NCI-H2171 (cell line): ENCODE measurements around the gene SOSTDC1.
"Not testable (repeated sequence)": the region's sequence is repeated elsewhere in the genome, so short reads cannot be mapped to it uniquely, and the experiment has no call there.

Source experiments
- DNase-seq: peaks from one replicate; lab custom pipeline; 2025; lab: John Stamatoyannopoulos, UW

The SOSTDC1 gene

GRCh38 chr7:16465469-16466361, at the start of gene SOSTDC1:
TSS of gene SOSTDC1 (minus strand) at chr7:16465738. CDS start at chr7:16465668, 70 bp downstream.
- DNase-seq, result no peak

GRCh38 chr7:16514729-16515128, 49.2 kb upstream of the SOSTDC1 start:
- DNase-seq, result no peak

GRCh38 chr7:16514271-16514670, 48.7 kb upstream of the SOSTDC1 start:
- no peak for DNase-seq

GRCh38 chr7:16512097-16512496, 46.6 kb upstream of the SOSTDC1 start:
- DNase-seq, result no peak

- DNase-seq, result no peak
These were observed 45.8 kb upstream of the SOSTDC1 start for GRCh38 chr7:16511314-16511713.

GRCh38 chr7:16509829-16510228, 44.3 kb upstream of the SOSTDC1 start:
- no peak for DNase-seq

GRCh38 chr7:16506422-16506821, 40.9 kb upstream of the SOSTDC1 start:
- not testable (repeated sequence) for DNase-seq

- DNase-seq, result no peak
These were observed 38.5 kb upstream of the SOSTDC1 start for GRCh38 chr7:16504019-16504418.

GRCh38 chr7:16502303-16502702, 36.8 kb upstream of the SOSTDC1 start:
- DNase-seq, result no peak

- no peak for DNase-seq
These were observed 32.6 kb upstream of the SOSTDC1 start for GRCh38 chr7:16498122-16498521.

GRCh38 chr7:16494955-16495719, 29.6 kb upstream of the SOSTDC1 start:
- no peak for DNase-seq

- DNase-seq, result no peak
These were observed 29.0 kb upstream of the SOSTDC1 start for GRCh38 chr7:16494551-16494950.

GRCh38 chr7:16493266-16493665, 27.7 kb upstream of the SOSTDC1 start:
- no peak for DNase-seq

GRCh38 chr7:16492513-16493062, 27.1 kb upstream of the SOSTDC1 start:
- DNase-seq, result no peak

GRCh38 chr7:16491148-16491547, 25.6 kb upstream of the SOSTDC1 start:
- DNase-seq, result no peak

- no peak for DNase-seq
These were observed 19.1 kb upstream of the SOSTDC1 start for GRCh38 chr7:16484453-16485158.

- DNase-seq, result no peak
These were observed 14.1 kb upstream of the SOSTDC1 start for GRCh38 chr7:16479591-16479990.

GRCh38 chr7:16479161-16479560, 13.6 kb upstream of the SOSTDC1 start:
- no peak for DNase-seq

GRCh38 chr7:16471933-16472332, 6.4 kb upstream of the SOSTDC1 start:
- no peak for DNase-seq

GRCh38 chr7:16463949-16464715, 1.4 kb downstream of the SOSTDC1 start:
- DNase-seq, result no peak

- no peak for DNase-seq
These were observed 2.0 kb downstream of the SOSTDC1 start for GRCh38 chr7:16463520-16463919.
